K562 (cell line): ENCODE data around the gene ZDHHC16. TPM values are rescaled to one million over a fixed set of nuclear protein-coding genes. Genes with fewer than 3 reads are reported as not detected.

Experiments used
- BDP1 ChIP-seq: IDR thresholded peaks from 3 replicates; pipeline ENCODE4 v1.6.1; 2011; ENCODE audit not compliant: insufficient read length, insufficient read depth
- CSDE1 ChIP-seq, 2 experiments: fragments of 450-650 bp; IDR thresholded peaks; 2 replicates each; pipeline ENCODE4 v1.6.1; 2016; ENCODE audit warnings: mild to moderate bottlenecking in 1 of 2
- FOXJ2 ChIP-seq: fragments of 200-800 bp; sonication (Bioruptor generic); IDR thresholded peaks from 2 replicates; pipeline ENCODE4 v1.6.1; 2016; ENCODE audit warnings: missing genetic modification characterization, missing compliant biosample characterization
- HMGN3 ChIP-seq: IDR thresholded peaks from 2 replicates; pipeline ENCODE4 v1.6.1; 2011; ENCODE audit warnings: borderline replicate concordance, low read depth, mild to moderate bottlenecking, mixed read lengths, low read length; ENCODE audit not compliant: insufficient read length; ENCODE audit errors: extremely low read depth
- MEIS2 ChIP-seq: fragments of 450-650 bp; IDR thresholded peaks from 2 replicates; pipeline ENCODE4 v1.6.1; 2014; ENCODE audit warnings: mild to moderate bottlenecking; ENCODE audit not compliant: partially characterized antibody
- MYC ChIP-seq, 2 experiments: fragments of 250-450 bp in 1 of 2; sonication (Bioruptor Pico) in 1 of 2; IDR thresholded peaks; 2 replicates each; pipeline versions ENCODE4 v1.5.1 to v1.6.1; 2012 to 2021; ENCODE audit warnings: low read depth in 2 of 2, borderline replicate concordance in 1 of 2, improper control_type of control experiment in 1 of 2, low read length in 1 of 2, mild to moderate bottlenecking in 1 of 2, moderate library complexity in 1 of 2
- PHF8 ChIP-seq: fragments of 200-600 bp; sonication (generic); IDR thresholded peaks from 2 replicates; pipeline ENCODE4 v1.6.1; 2012; ENCODE audit warnings: mixed run types, mild to moderate bottlenecking, inconsistent platforms, low read length, moderate library complexity, borderline replicate concordance
- POLR2A ChIP-seq: fragments of 450-650 bp; conservative IDR thresholded peaks from 2 replicates; pipeline ENCODE4 v1.6.1; 2016
- POLR3A ChIP-seq: IDR thresholded peaks from 2 replicates; pipeline ENCODE4 v1.6.1; 2011; ENCODE audit warnings: borderline replicate concordance, mild to moderate bottlenecking, moderate library complexity; ENCODE audit not compliant: insufficient read length, insufficient read depth; ENCODE audit errors: extremely low read depth
- SMAD4 ChIP-seq: fragments of 250-450 bp; sonication (Bioruptor Pico); conservative IDR thresholded peaks from 2 replicates; pipeline ENCODE4 v1.8.0; 2021; ENCODE audit warnings: inconsistent platforms, mild to moderate bottlenecking, moderate library complexity
- SRSF3 ChIP-seq: fragments of 200-400 bp; formaldehyde crosslinking; IDR thresholded peaks from 2 replicates; pipeline ENCODE4 v1.6.1; 2016; ENCODE audit warnings: mild to moderate bottlenecking, low read length, moderate library complexity; ENCODE audit not compliant: insufficient read depth
- TAF7 ChIP-seq: fragments of 450-650 bp; IDR thresholded peaks from 2 replicates; pipeline ENCODE4 v1.6.1; 2016; ENCODE audit warnings: missing genetic modification characterization, missing compliant biosample characterization
- TARDBP ChIP-seq: fragments of 450-650 bp; IDR thresholded peaks from 2 replicates; pipeline ENCODE4 v1.6.1; 2016
- ZNF766 ChIP-seq: fragments of 200-800 bp; sonication (Bioruptor generic); conservative IDR thresholded peaks from 2 replicates; pipeline ENCODE4 v1.6.1; 2016; ENCODE audit warnings: missing genetic modification characterization, missing compliant biosample characterization
- ZNF780A ChIP-seq: fragments of 250-450 bp; sonication (Bioruptor Pico); IDR thresholded peaks from 2 replicates; pipeline ENCODE4 v1.5.0; 2021; ENCODE audit warnings: mild to moderate bottlenecking
- polyA plus RNA-seq, 8 experiments: library from polyadenylated mRNA; depleted of rRNA in 4 of 8; stranded (reverse) in 5 of 8; unstranded in 3 of 8; fragments of >200 nt; fragmentation: Nextera tagmentation in 2 of 8; fragmentation: Illumina TruSeq in 1 of 8; extraction: Ambion mirVana in 2 of 8; extraction: Trizol in 1 of 8; gene quantifications; 2 replicates each; pipeline versions ENCODE4 v1.2.1 to v1.2.3, GENCODE V29; 2011 to 2014; ENCODE audit warnings: inconsistent platforms in 1 of 8, missing spikeins in 1 of 8
- total RNA-seq, 7 experiments: library from RNA; depleted of rRNA in 6 of 7; stranded (reverse); fragments of >200 nt in 6 of 7; fragmentation: Illumina TruSeq in 2 of 7; extraction: Trizol in 2 of 7; gene quantifications; 2 replicates each; pipeline versions ENCODE4 v1.2.1 to v1.2.3, GENCODE V29; 2011 to 2021; ENCODE audit warnings: low replicate concordance in 1 of 7
- TF ChIP-seq, protein P1 (sequence below), 2 experiments: fragments of 450-650 bp; IDR thresholded peaks; 2 replicates each; pipeline ENCODE4 v1.6.1; 2016
- TF ChIP-seq, protein P2 (sequence below): sonication (generic); formaldehyde crosslinking; IDR thresholded peaks from 2 replicates; pipeline ENCODE4 v1.5.0; 2020; ENCODE audit warnings: missing genetic modification reagents
- TF ChIP-seq, protein P3 (sequence below): fragments of 450-650 bp; IDR thresholded peaks from 2 replicates; pipeline ENCODE4 v1.6.1; 2016
- TF ChIP-seq, protein P4 (sequence below): fragments of 250-450 bp; sonication (Bioruptor Pico); IDR thresholded peaks from 2 replicates; pipeline ENCODE4 v1.9.0; 2021; ENCODE audit warnings: mild to moderate bottlenecking, inconsistent platforms
- TF ChIP-seq, protein P5 (sequence below): fragments of 450-650 bp; formaldehyde crosslinking; IDR thresholded peaks from 2 replicates; pipeline ENCODE4 v1.4.0; 2022; ENCODE audit warnings: missing genetic modification characterization

Gene ZDHHC16
- total and polyA plus RNA-seq, 9 of the 15 experiments (the other 6 are each of a cell fraction or from before 2014, with no cell fraction given), result 12.5 to 33.8 (median 21.3) TPM

DNA sequence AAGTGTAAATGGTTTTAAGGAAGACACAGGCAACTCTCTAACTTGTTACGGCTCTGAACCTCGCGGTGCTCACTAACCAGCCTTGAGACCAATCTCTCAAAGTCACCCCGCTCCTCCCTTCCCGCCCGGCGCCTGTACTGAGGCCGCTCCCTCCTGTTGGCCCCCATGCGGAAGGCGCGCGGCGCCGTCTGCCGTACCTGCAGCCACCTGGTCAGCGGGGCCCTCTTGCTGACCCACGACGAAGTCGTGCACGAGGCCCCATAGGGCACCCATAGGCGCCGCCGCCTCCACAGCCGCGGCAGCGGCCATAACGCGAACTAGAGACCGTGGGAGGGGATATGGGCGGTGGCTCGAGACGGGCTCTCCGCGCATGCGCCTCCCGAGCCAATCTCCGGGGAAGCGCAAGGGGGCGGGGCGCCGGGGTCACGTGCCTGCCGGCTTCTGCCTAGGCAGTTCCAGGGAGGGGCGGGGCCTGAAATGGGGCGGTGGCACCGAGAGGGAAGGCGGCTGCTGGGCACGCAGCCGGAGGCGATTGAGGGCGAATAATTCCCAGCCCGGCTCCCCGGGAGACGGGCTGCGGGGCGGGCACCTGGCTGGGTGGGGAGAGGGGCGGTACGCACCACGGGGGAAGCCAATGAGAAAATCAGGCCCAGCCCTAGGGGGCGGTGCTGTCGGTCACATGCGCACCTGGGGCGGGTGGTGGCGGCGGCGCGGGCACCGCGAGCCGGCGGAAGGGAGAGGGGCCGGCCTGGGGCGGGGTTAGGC, 52.3 kb downstream of the ZDHHC16 start, which contains the start of gene MMS19 (continued):
- TF ChIP-seq, protein P1, sequence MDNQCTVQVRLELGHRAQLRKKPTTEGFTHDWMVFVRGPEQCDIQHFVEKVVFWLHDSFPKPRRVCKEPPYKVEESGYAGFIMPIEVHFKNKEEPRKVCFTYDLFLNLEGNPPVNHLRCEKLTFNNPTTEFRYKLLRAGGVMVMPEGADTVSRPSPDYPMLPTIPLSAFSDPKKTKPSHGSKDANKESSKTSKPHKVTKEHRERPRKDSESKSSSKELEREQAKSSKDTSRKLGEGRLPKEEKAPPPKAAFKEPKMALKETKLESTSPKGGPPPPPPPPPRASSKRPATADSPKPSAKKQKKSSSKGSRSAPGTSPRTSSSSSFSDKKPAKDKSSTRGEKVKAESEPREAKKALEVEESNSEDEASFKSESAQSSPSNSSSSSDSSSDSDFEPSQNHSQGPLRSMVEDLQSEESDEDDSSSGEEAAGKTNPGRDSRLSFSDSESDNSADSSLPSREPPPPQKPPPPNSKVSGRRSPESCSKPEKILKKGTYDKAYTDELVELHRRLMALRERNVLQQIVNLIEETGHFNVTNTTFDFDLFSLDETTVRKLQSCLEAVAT (IDR thresholded peaks at IDR 0.05), result 0 out of 4 replicates have a peak, but pooled peaks of 1 of the 2 experiments have one; percentile 14
- TF ChIP-seq FOXJ2 (tag), result no peak
- TF ChIP-seq PHF8, result peak; percentile 79; the same call in 1 of the 2 replicates
- TF ChIP-seq HMGN3, result peak; percentile 26
- TF ChIP-seq, protein P2, sequence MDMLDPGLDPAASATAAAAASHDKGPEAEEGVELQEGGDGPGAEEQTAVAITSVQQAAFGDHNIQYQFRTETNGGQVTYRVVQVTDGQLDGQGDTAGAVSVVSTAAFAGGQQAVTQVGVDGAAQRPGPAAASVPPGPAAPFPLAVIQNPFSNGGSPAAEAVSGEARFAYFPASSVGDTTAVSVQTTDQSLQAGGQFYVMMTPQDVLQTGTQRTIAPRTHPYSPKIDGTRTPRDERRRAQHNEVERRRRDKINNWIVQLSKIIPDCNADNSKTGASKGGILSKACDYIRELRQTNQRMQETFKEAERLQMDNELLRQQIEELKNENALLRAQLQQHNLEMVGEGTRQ (CRISPR knock-in tag), result peak; percentile 96
- TF ChIP-seq POLR2A, result peak; percentile 90
- no peak for TF ChIP-seq BDP1
- peak; percentile 27; the same call in 1 of the 2 replicates for TF ChIP-seq MYC (IDR thresholded peaks at IDR 0.05; ENCODE audit: low read depth, low read length)
- TF ChIP-seq MYC (CRISPR knock-in tag; IDR thresholded peaks at IDR 0.05; ENCODE audit: borderline replicate concordance, low read depth), result 0 out of 2 replicates have a peak, but pooled peaks have one; percentile 19
- TF ChIP-seq, protein P3, sequence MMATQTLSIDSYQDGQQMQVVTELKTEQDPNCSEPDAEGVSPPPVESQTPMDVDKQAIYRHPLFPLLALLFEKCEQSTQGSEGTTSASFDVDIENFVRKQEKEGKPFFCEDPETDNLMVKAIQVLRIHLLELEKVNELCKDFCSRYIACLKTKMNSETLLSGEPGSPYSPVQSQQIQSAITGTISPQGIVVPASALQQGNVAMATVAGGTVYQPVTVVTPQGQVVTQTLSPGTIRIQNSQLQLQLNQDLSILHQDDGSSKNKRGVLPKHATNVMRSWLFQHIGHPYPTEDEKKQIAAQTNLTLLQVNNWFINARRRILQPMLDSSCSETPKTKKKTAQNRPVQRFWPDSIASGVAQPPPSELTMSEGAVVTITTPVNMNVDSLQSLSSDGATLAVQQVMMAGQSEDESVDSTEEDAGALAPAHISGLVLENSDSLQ, result peak; percentile 97
- TF ChIP-seq, protein P4, sequence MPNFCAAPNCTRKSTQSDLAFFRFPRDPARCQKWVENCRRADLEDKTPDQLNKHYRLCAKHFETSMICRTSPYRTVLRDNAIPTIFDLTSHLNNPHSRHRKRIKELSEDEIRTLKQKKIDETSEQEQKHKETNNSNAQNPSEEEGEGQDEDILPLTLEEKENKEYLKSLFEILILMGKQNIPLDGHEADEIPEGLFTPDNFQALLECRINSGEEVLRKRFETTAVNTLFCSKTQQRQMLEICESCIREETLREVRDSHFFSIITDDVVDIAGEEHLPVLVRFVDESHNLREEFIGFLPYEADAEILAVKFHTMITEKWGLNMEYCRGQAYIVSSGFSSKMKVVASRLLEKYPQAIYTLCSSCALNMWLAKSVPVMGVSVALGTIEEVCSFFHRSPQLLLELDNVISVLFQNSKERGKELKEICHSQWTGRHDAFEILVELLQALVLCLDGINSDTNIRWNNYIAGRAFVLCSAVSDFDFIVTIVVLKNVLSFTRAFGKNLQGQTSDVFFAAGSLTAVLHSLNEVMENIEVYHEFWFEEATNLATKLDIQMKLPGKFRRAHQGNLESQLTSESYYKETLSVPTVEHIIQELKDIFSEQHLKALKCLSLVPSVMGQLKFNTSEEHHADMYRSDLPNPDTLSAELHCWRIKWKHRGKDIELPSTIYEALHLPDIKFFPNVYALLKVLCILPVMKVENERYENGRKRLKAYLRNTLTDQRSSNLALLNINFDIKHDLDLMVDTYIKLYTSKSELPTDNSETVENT (CRISPR knock-in tag), result peak; percentile 60; the same call in 1 of the 2 replicates
- TF ChIP-seq CSDE1 (IDR thresholded peaks at IDR 0.05), result peak in 1 of 2 experiments; percentile 58; a peak in 1 of 4 replicates
- no peak for TF ChIP-seq SRSF3
- TF ChIP-seq, protein P5, sequence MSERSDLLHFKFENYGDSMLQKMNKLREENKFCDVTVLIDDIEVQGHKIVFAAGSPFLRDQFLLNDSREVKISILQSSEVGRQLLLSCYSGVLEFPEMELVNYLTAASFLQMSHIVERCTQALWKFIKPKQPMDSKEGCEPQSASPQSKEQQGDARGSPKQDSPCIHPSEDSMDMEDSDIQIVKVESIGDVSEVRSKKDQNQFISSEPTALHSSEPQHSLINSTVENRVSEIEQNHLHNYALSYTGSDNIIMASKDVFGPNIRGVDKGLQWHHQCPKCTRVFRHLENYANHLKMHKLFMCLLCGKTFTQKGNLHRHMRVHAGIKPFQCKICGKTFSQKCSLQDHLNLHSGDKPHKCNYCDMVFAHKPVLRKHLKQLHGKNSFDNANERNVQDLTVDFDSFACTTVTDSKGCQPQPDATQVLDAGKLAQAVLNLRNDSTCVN (CRISPR knock-in tag), result no peak
- TF ChIP-seq SMAD4 (CRISPR knock-in tag), result peak; percentile 63
- TF ChIP-seq POLR3A, result no peak
- TF ChIP-seq TAF7, result peak; percentile 76
- no peak for TF ChIP-seq ZNF780A (CRISPR knock-in tag)
- TF ChIP-seq MEIS2, result peak; percentile 50
- no peak for TF ChIP-seq TARDBP
- TF ChIP-seq ZNF766, result no peak
